HG02884 (cell line): ENCODE data around the gene CCDC138.
"Not testable (repeated sequence)": the region's sequence is repeated elsewhere in the genome, so short reads cannot be mapped to it uniquely, and the experiment has no call there.

Experiments used
- ATAC-seq: cut with Tn5 transposase; IDR thresholded peaks from one replicate; pipeline ENCODE4 v1.9.1; 2021; ENCODE audit warnings: mild to moderate bottlenecking, moderate library complexity; ENCODE audit not compliant: unreplicated experiment

CCDC138 gene

DNA sequence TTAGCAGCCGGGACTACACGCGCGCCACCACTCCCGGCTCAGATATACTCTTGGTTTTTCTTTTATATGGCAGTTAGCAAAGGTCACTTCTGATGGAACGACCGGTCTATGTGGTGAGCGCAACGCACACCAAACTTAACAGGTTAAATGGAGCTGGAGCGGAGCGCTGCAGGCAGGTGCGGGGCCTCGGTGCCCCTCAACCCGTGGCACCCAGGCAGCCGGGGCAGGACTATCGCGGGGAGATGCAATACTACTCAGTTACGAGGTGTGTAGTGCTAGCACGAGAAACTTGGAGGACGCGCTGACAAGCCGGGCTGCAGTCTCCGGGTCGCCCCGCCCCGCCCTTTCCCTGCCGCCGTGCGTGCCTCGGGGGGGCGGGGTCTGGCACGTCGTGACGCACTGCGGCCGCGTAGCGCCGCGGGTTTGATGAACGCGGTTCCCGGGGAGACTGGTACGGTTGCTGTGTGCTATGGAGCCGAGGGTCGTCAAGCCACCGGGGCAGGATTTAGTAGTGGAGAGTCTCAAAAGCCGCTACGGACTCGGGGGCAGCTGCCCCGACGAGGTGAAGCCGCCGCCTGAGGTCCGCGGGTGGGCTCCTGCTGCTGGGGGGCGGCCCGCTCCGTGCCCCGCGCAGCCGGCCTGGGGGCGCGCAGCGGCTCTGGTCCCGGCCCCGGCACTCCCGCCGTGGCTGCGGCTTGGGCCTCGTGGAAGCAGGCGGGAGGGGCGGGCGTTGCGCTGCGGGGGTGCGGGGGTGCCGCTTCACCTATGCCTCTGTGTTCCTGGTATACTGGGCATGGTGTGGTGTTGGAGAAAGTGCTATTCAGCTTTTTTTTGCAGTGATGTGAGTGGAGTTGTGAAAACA lies at the start of gene CCDC138:
Gene CCDC138 (plus strand): TSS at position 418 of the 862 bp plus-strand sequence. CDS start 52 bp downstream, at position 470.
- ATAC-seq: peak; percentile 94

DNA sequence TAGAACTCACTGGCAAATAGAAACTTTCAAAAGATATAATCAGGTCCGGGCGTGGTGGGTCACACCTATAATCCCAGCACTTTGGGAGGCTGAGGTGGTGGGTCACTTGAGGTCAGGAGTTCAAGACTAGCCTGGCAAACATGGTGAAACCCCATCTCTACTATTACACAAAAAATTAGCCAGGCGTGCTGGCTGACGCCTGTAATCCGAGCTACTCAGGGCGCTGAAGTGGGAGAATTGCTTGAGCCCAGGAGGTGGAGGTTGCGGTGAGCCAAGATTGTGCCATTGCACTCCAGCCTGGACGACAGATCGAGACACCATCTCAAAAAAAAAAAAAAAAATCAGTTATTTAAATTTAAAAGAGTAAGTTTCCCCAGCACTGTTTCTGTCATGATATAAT lies 28.6 kb upstream of the CCDC138 start:
- not testable (repeated sequence) for ATAC-seq

- not testable (repeated sequence) for ATAC-seq
Measured at GRCh38 chr2:108762618-108763017, 24.0 kb upstream of the CCDC138 start.

- ATAC-seq: not testable (repeated sequence)
Measured at GRCh38 chr2:108766671-108767070, 19.9 kb upstream of the CCDC138 start.

DNA sequence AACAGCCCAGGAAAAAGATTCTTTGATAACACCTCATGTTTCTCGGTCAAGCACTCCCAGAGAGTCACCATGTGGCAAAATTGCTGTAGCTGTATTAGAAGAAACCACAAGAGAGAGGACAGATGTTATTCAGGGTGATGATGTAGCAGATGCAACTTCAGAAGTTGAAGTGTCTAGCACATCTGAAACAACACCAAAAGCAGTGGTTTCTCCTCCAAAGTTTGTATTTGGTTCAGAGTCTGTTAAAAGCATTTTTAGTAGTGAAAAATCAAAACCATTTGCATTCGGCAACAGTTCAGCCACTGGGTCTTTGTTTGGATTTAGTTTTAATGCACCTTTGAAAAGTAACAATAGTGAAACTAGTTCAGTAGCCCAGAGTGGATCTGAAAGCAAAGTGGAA lies 18.7 kb upstream of the CCDC138 start:
- ATAC-seq: not testable (repeated sequence)

GRCh38 chr2:108776475-108776874 lies 10.1 kb upstream of the CCDC138 start:
- ATAC-seq: peak; percentile 90

- ATAC-seq: no peak
Measured at GRCh38 chr2:108778857-108779256, 7.7 kb upstream of the CCDC138 start.

DNA sequence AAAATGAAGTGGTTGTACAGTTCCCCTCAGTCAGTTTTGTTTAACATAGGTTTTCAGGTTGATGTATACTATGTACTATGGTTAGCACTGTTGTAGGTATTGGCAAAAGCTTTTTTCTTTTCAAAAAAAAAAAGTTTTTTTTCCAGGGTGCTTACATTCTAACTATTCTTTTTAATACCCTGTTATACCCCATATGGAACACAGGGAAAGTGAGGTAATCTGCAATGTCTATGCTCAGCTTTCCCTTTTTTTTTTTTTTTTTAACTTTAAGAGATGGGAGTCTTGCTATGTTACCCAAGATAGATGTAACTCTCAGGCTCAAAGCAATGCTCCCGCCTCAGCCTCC lies 590 bp upstream of the CCDC138 start:
- peak; percentile 1 for ATAC-seq

- ATAC-seq: no peak
Measured at GRCh38 chr2:108787216-108787541, 608 bp downstream of the CCDC138 start.

DNA sequence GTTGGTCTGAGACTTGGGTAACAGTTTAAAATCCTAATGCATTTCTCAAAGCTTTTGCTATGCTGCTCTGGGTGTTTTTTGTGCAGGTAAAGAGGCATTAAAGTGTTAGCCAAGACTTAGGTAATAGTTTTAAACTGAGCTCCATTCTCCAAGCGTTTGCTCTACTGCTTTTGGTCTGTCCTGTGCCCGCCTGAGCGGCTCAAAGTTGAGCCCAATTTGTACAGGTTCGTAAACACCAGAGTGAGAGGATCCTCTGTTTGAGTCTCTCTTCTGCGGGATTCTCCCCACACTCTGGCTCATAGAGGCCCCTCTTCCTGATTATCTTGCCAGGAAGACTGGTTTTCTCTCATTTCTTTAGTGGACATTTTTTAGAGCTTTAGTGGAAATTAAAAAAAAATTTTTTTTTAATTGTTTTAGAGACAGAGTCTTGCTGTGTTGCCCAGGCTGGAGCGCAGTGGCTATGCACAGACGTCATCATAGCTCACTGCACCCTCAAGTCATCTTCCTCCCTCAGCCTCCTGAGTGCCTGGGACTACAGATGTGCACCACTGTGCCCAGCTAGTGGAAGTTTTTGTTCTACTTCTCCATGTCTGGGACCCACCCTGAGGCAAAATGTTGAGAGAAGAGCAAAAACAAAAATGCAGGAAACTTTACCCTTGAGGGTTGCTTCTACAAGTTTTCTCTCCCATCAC lies 16.6 kb downstream of the CCDC138 start:
- ATAC-seq: no peak

GRCh38 chr2:108805032-108805431 lies 18.5 kb downstream of the CCDC138 start:
- ATAC-seq: no peak

DNA sequence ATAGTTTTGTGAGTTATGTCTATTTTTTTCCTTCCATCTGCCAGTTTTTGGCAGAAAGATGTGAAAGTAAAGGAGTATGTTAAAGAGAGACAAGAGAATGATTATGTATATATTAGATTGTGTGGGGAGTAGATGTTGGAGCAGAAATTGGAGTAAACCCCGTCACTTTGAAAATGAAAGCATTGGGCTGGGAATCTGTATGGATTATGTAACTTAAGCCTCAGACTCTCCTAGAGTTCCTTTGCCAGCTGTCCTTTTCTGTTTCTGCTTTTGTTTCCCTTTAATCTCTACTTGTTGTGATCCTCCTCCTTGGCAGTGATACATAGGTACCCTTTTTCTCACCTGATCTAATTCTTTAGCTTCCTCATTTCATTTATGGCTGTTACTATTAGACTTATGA lies 19.2 kb downstream of the CCDC138 start:
- no peak for ATAC-seq

DNA sequence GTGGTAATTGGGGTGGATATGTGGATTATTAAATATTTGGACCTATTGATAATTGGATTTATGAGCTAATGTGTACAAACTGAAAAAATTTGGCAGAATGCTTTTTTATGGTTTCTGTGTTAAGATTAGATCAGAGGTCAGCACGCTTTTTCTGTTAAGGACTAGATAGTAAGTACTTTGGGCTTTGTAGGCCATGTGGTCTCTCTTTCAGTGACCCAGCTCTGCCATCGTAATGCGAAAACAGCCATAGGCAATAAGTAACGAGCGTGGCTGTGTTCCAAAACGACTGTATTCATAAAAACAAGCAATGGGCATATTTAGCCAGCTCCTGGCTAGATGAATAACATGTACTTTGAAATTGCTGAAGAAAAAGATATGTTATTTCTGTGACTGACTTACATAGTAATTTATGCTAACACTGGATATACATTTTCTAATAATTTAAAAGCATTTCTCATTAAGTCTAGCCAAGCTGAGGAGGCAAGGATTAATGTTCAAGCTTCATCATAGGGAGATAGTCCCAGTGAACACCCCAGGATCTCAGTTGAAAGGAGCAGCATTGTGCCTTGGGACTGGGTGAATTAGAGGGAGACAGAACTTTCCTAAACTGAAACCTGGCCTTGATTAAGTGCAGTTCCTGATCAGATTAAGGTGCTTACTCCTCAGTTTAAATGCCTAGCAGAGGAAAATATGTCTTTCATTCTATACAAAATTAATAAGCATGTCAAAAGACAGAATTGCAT lies 20.0 kb downstream of the CCDC138 start:
- no peak for ATAC-seq

DNA sequence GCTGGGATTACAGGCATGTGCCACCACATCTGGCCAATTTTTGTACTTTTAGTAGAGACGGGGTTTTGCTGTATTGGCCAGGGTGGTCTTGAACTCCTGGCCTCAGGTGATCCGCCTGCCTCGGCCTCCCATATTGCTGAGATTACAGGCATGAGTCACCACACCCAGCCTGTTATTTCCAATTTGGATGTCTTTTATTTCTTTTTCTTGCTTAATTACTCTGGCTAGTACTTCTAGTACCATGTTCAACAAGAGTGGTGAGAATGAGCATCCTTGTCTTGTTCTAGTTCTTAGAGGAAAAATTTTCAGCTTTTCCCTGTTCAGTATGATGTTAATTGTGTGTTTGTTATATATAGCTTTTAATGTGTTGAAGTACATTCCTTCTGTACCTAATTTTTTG lies 23.4 kb downstream of the CCDC138 start:
- ATAC-seq: no peak

GRCh38 chr2:108810993-108811957 lies 24.7 kb downstream of the CCDC138 start:
- ATAC-seq: no peak

- ATAC-seq: no peak
Measured at GRCh38 chr2:108813732-108814131, 27.2 kb downstream of the CCDC138 start.

GRCh38 chr2:108820482-108820881 lies 33.9 kb downstream of the CCDC138 start:
- ATAC-seq: no peak

DNA sequence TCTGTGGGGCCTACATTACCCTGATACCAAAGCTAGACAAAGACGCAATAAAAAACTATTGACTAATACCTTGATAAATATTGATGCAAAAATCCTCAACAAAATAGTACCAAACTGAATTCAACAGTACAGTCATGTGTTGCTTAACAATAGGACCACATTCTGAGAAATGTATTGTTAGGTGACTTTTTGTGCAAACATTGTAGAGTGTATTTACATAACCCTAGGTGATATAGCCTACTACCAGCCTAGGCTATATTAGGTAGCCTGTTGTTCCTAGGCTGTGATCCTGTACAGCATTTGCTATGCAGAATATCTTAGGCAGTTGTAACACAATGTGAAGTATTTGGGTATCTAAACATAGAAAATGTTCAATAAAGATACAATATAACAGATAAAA lies 36.7 kb downstream of the CCDC138 start:
- no peak for ATAC-seq

DNA sequence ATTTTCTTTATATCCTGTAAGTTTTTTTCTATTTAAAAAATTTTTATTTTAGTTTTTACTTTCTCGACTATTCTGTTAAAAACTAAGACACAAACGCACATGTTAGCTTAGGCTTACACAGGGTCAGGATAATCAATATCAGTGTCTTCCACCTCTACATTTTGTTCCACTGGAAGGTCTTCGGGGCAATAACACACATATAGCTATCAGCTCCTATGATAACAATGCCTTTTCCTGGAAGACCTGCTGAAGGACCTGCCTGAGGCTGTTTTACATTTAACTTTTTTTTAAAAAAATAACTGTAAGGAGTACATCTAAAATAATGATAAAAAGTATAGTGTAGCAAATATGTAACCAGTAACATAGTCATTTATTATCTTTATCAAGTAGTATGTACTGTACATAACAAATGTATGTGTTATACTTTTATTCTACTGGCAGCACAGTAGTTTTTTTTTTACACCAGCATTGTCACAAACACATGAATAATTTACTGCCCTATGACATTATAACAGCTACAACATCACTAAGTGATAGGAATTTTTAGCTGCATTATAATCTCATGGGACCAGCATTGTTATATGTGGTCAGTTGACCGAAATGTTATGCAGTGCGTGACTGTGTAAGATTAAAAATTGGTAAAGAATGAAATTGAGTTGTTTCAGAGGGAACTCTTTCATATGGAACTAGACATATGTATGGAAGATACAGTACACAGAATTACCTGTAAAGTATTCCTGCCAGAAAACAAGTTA lies 37.9 kb downstream of the CCDC138 start:
- no peak for ATAC-seq

- no peak for ATAC-seq
Measured at GRCh38 chr2:108825254-108825653, 38.7 kb downstream of the CCDC138 start.
